Skin epidermis (tissue), 12 donors: ENCODE results near the gene RAVER2.

Experiments
- H3K27ac ChIP-seq, 21 experiments: fragments of 200-600 bp; sonication (generic) in 11 of 21; one replicate each; pipeline ENCODE4 v1.5.0; 2020; ENCODE audit warnings: mild to moderate bottlenecking in 3 of 21, inconsistent platforms in 2 of 21, moderate library complexity in 2 of 21
- H3K4me3 ChIP-seq, 7 experiments: fragments of 200-600 bp; sonication (generic) in 2 of 7; one replicate each; pipeline ENCODE4 v1.5.0; 2020; ENCODE audit warnings: inconsistent platforms in 2 of 7, mild to moderate bottlenecking in 2 of 7, moderate library complexity in 1 of 7

Gene RAVER2

GRCh38 chr1:64841330-64842065, 96.6 kb downstream of the RAVER2 start:
- peak overlapping the region in 6 of 21 experiments; percentile 11 to 39 (median 16) for H3K27ac ChIP-seq
- H3K4me3 ChIP-seq, result no peak overlapping the region

- Histone ChIP-seq H3K27ac (peak overlapping the region in 6 of 21 experiments; percentile 8 to 39 (median 21)), H3K4me3 (no peak overlapping the region)
Observed at GRCh38 chr1:64842224-64842623, 97.3 kb downstream of the RAVER2 start.

- H3K27ac ChIP-seq, result no peak overlapping the region
- H3K4me3 ChIP-seq, result no peak overlapping the region
Observed at GRCh38 chr1:64843675-64844074, 98.8 kb downstream of the RAVER2 start.

- Histone ChIP-seq H3K27ac (no peak overlapping the region), H3K4me3 (no peak overlapping the region)
Observed at GRCh38 chr1:64844175-64844574, 99.3 kb downstream of the RAVER2 start.

- no peak overlapping the region for H3K27ac ChIP-seq
- no peak overlapping the region for H3K4me3 ChIP-seq
Observed at GRCh38 chr1:64844609-64845008, 99.7 kb downstream of the RAVER2 start.

- H3K27ac ChIP-seq, result no peak overlapping the region
- H3K4me3 ChIP-seq, result no peak overlapping the region
Observed at GRCh38 chr1:64845831-64846425, 101.1 kb downstream of the RAVER2 start.

- H3K27ac ChIP-seq, result no peak overlapping the region
- no peak overlapping the region for H3K4me3 ChIP-seq
Observed at GRCh38 chr1:64846573-64847430, 101.9 kb downstream of the RAVER2 start.

- Histone ChIP-seq H3K4me3 (no peak overlapping the region), H3K27ac (no peak overlapping the region)
Observed at GRCh38 chr1:64847666-64848065, 102.8 kb downstream of the RAVER2 start.

- no peak overlapping the region for H3K27ac ChIP-seq
- H3K4me3 ChIP-seq, result no peak overlapping the region
Observed at GRCh38 chr1:64848136-64848535, 103.3 kb downstream of the RAVER2 start.

- no peak overlapping the region for H3K27ac ChIP-seq
- no peak overlapping the region for H3K4me3 ChIP-seq
Observed at GRCh38 chr1:64848803-64849202, 103.9 kb downstream of the RAVER2 start.

GRCh38 chr1:64849942-64850341, 105.1 kb downstream of the RAVER2 start:
- H3K4me3 ChIP-seq, result no peak overlapping the region
- no peak overlapping the region for H3K27ac ChIP-seq

GRCh38 chr1:64850846-64851245, 106.0 kb downstream of the RAVER2 start:
- Histone ChIP-seq H3K4me3 (no peak overlapping the region), H3K27ac (no peak overlapping the region)

- Histone ChIP-seq H3K27ac (peak overlapping the region in 1 of 21 experiments; percentile 5), H3K4me3 (no peak overlapping the region)
Observed at GRCh38 chr1:64851664-64852063, 106.8 kb downstream of the RAVER2 start.

- no peak overlapping the region for H3K4me3 ChIP-seq
- no peak overlapping the region for H3K27ac ChIP-seq
Observed at GRCh38 chr1:64854674-64855073, 109.8 kb downstream of the RAVER2 start.

- Histone ChIP-seq H3K4me3 (no peak overlapping the region), H3K27ac (no peak overlapping the region)
Observed at GRCh38 chr1:64855557-64855956, 110.7 kb downstream of the RAVER2 start.

- H3K27ac ChIP-seq, result no peak overlapping the region
Observed at GRCh38 chr1:64856553-64856952, 111.7 kb downstream of the RAVER2 start.

GRCh38 chr1:64857347-64857746, 112.5 kb downstream of the RAVER2 start:
- H3K27ac ChIP-seq, result no peak overlapping the region
- no peak overlapping the region for H3K4me3 ChIP-seq

More at GRCh38 chr1:64856553-64856952, 111.7 kb downstream of the RAVER2 start:
- H3K4me3 ChIP-seq, result no peak overlapping the region

- Histone ChIP-seq H3K27ac (peak overlapping the region in 3 of 21 experiments; percentile 7 to 19 (median 8)), H3K4me3 (no peak overlapping the region)
Observed at GRCh38 chr1:64861611-64862010, 116.7 kb downstream of the RAVER2 start.

- Histone ChIP-seq H3K4me3 (no peak overlapping the region), H3K27ac (peak overlapping the region in 14 of 21 experiments; percentile 18 to 80 (median 54))
Observed at GRCh38 chr1:64864018-64864940, 119.4 kb downstream of the RAVER2 start.
